Gastrocnemius medialis (tissue), 4 donors: ENCODE data around the gene MYL6B. TPM values are rescaled to one million over a fixed set of nuclear protein-coding genes. Genes with fewer than 3 reads are reported as not detected.

Experiments
- ATAC-seq, 2 donors: fragments of 150-250 bp; one replicate each; pipeline ENCODE4 v1.9.1; 2016
- DNase-seq, 2 donors: peaks; one replicate each; pipeline ENCODE4 v3.0.0-alpha.2; 2019
- H3K27ac ChIP-seq, 4 donors: fragments of 200-600 bp; sonication (generic); 1 replicate in 1 of 4; 2 replicates in 3 of 4; pipeline ENCODE4 v1.5.1; 2016 to 2018; ENCODE audit warnings: mild to moderate bottlenecking in 2 of 4, moderate library complexity in 1 of 4
- H3K27me3 ChIP-seq, 3 donors: fragments of 200-600 bp; sonication (generic) in 2 of 3; 1 replicate in 1 of 3; 2 replicates in 2 of 3; pipeline versions ENCODE4 v1.5.1 to v1.6.0; 2016 to 2019; ENCODE audit warnings: mild to moderate bottlenecking in 1 of 3, moderate library complexity in 1 of 3
- H3K36me3 ChIP-seq, 2 donors: fragments of 200-600 bp; sonication (generic) in 1 of 2; one replicate each; pipeline ENCODE4 v1.5.1; 2017 to 2018
- H3K4me1 ChIP-seq, 2 donors: fragments of 200-600 bp; sonication (generic) in 1 of 2; one replicate each; pipeline ENCODE4 v1.5.1; 2016 to 2017; ENCODE audit warnings: mild to moderate bottlenecking in 2 of 2
- H3K4me3 ChIP-seq, 4 donors: fragments of 200-600 bp; sonication (generic) in 3 of 4; 1 replicate in 1 of 4; 2 replicates in 3 of 4; pipeline ENCODE4 v1.5.1; 2016 to 2019; ENCODE audit warnings: mild to moderate bottlenecking in 2 of 4
- H3K9me3 ChIP-seq, 3 donors: fragments of 200-600 bp; sonication (generic) in 2 of 3; 1 replicate in 1 of 3; 2 replicates in 2 of 3; pipeline ENCODE4 v1.5.1; 2016 to 2019
- CTCF ChIP-seq, 5 experiments: fragments of 450-650 bp in 3 of 5; fragments of 200-600 bp in 2 of 5; sonication (generic) in 2 of 5; IDR thresholded peaks in 4 of 5; conservative IDR thresholded peaks in 1 of 5; 1 replicate in 4 of 5; 2 replicates in 1 of 5; pipeline ENCODE4 v1.5.1; 2016 to 2019; ENCODE audit warnings: antibody characterized with exemption in 5 of 5, mild to moderate bottlenecking in 3 of 5, moderate library complexity in 3 of 5
- POLR2A ChIP-seq, 2 donors: fragments of 450-650 bp; IDR thresholded peaks; one replicate each; pipeline ENCODE4 v1.6.1; 2017; ENCODE audit warnings: antibody characterized with exemption in 2 of 2, mild to moderate bottlenecking in 2 of 2, moderate library complexity in 2 of 2
- in situ Hi-C, 4 donors: fragments of 200-750 bp; cut with MboI; loops; one replicate each; pipeline versions ENCODE4 v1.15.0 to v1.8.0; 2017; ENCODE audit warnings: low sequenced_read_pairs in 4 of 4
- intact Hi-C: fragments of 100-400 bp; cut with DNase I; formaldehyde crosslinking; loops from one replicate; pipeline ENCODE4 v1.15.1; 2023; ENCODE audit warnings: low total_unique reads
- total RNA-seq, 4 donors: library from RNA; depleted of rRNA; stranded (reverse); fragments of >200 nt; gene quantifications; one replicate each; pipeline versions ENCODE4 v1.1.0 to v1.2.3, GENCODE V29; 2016

MYL6B gene
- total RNA-seq, 4 donors from 2014 or later, result 159 to 334 (median 198) TPM

GRCh38 chr12:56197921-56198635 lies 45.7 kb downstream of the MYL6B start:
- TF ChIP-seq POLR2A (IDR thresholded peaks at IDR 0.05) (no peak), CTCF (IDR thresholded peaks at IDR 0.05 in 4 of 5, conservative IDR thresholded peaks at IDR 0.05 in 1 of 5) (no peak)
- H3K4me1 ChIP-seq, result no peaks in the 10 kb centered on the region
- H3K4me3 ChIP-seq, result no peak overlapping the region
- in situ Hi-C loops, result loop anchor here in 3 of 4 donors (10.0 to 25.0 kb wide), 2 partner anchors 264 to 267 kb away; partner anchors contain the start of genes SPRYD4 (in 3 of the 3) and MIP (in 1 of the 3)
- no peaks in the 10 kb centered on the region for H3K27me3 ChIP-seq
- no peak for DNase-seq
- no peaks in the 10 kb centered on the region for H3K36me3 ChIP-seq
- no peak overlapping the region for H3K27ac ChIP-seq
- intact Hi-C loops, result no loop called here
- H3K9me3 ChIP-seq, result no peaks in the 10 kb centered on the region
- no peak for ATAC-seq

GRCh38 chr12:56198836-56199235 lies 46.4 kb downstream of the MYL6B start:
- Histone ChIP-seq H3K4me3 (no peak overlapping the region), H3K27me3 (no peaks in the 10 kb centered on the region), H3K9me3 (no peaks in the 10 kb centered on the region), H3K4me1 (no peaks in the 10 kb centered on the region), H3K27ac (no peak overlapping the region), H3K36me3 (no peaks in the 10 kb centered on the region)
- DNase-seq (no peak), ATAC-seq (no peak)
- in situ Hi-C loops (loop anchor here in 3 of 4 donors (10.0 to 25.0 kb wide), 2 partner anchors 263 to 266 kb away; partner anchors contain the start of genes SPRYD4 (in 3 of the 3) and MIP (in 1 of the 3)), intact Hi-C loops (no loop called here)
- TF ChIP-seq CTCF (IDR thresholded peaks at IDR 0.05 in 4 of 5, conservative IDR thresholded peaks at IDR 0.05 in 1 of 5) (no peak), POLR2A (IDR thresholded peaks at IDR 0.05) (no peak)

GRCh38 chr12:56202366-56202765 lies 50.0 kb downstream of the MYL6B start:
- Histone ChIP-seq H3K27ac (no peak overlapping the region), H3K36me3 (peaks cover 0 to 27% of the 10 kb centered on the region in 2 donors), H3K4me1 (peaks cover 0 to 6% of the 10 kb centered on the region in 2 donors), H3K9me3 (no peaks in the 10 kb centered on the region), H3K27me3 (no peaks in the 10 kb centered on the region), H3K4me3 (no peak overlapping the region)
- ATAC-seq (no peak), DNase-seq (no peak)
- intact Hi-C loops, result no loop called here
- in situ Hi-C loops, result no loop called here
- no peak for TF ChIP-seq CTCF (IDR thresholded peaks at IDR 0.05 in 4 of 5, conservative IDR thresholded peaks at IDR 0.05 in 1 of 5)

GRCh38 chr12:56202838-56203237 lies 50.5 kb downstream of the MYL6B start:
- ATAC-seq (no peak), DNase-seq (no peak)
- Histone ChIP-seq H3K27me3 (no peaks in the 10 kb centered on the region), H3K27ac (no peak overlapping the region), H3K9me3 (no peaks in the 10 kb centered on the region), H3K4me1 (peaks cover 0 to 6% of the 10 kb centered on the region in 2 donors), H3K36me3 (peaks cover 0 to 32% of the 10 kb centered on the region in 2 donors), H3K4me3 (no peak overlapping the region)
- in situ Hi-C loops, result no loop called here
- TF ChIP-seq POLR2A (IDR thresholded peaks at IDR 0.05) (no peak), CTCF (IDR thresholded peaks at IDR 0.05 in 4 of 5, conservative IDR thresholded peaks at IDR 0.05 in 1 of 5) (no peak)
- intact Hi-C loops, result no loop called here
